HG02870 (cell line): ENCODE data around the gene NECTIN2.
A peak's percentile ranks its signal among the peaks of the same experiment; 100 is the strongest.
"Not testable (repeated sequence)": the region's sequence is repeated elsewhere in the genome, so short reads cannot be mapped to it uniquely, and the experiment has no call there.

Experiments used
- ATAC-seq: cut with Tn5 transposase; IDR thresholded peaks from one replicate; pipeline ENCODE4 v1.9.1; 2021; ENCODE audit warnings: mild to moderate bottlenecking, moderate library complexity; ENCODE audit not compliant: unreplicated experiment

NECTIN2 gene

DNA sequence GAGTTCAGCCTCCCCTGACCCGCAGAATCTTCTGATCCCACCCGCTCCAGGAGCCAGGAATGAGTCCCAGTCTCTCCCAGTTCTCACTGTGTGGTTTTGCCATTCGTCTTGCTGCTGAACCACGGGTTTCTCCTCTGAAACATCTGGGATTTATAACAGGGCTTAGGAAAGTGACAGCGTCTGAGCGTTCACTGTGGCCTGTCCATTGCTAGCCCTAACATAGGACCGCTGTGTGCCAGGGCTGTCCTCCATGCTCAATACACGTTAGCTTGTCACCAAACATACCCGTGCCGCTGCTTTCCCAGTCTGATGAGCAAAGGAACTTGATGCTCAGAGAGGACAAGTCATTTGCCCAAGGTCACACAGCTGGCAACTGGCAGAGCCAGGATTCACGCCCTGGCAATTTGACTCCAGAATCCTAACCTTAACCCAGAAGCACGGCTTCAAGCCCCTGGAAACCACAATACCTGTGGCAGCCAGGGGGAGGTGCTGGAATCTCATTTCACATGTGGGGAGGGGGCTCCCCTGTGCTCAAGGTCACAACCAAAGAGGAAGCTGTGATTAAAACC, 58.4 kb downstream of the NECTIN2 start:
- ATAC-seq, result no peak

- ATAC-seq, result no peak
Measured at GRCh38 chr19:44905437-44906160, 59.5 kb downstream of the NECTIN2 start, which contains the start of gene APOE. Gene APOE, plus strand, starts transcription at chr19:44905796. Its CDS starts 829 bp downstream, at chr19:44906625.

- ATAC-seq, result no peak
Measured at GRCh38 chr19:44907613-44908012, 61.5 kb downstream of the NECTIN2 start.

- ATAC-seq, result no peak
Measured at GRCh38 chr19:44908074-44908835, 62.2 kb downstream of the NECTIN2 start.

- no peak for ATAC-seq
Measured at GRCh38 chr19:44908836-44909261, 62.8 kb downstream of the NECTIN2 start.

DNA sequence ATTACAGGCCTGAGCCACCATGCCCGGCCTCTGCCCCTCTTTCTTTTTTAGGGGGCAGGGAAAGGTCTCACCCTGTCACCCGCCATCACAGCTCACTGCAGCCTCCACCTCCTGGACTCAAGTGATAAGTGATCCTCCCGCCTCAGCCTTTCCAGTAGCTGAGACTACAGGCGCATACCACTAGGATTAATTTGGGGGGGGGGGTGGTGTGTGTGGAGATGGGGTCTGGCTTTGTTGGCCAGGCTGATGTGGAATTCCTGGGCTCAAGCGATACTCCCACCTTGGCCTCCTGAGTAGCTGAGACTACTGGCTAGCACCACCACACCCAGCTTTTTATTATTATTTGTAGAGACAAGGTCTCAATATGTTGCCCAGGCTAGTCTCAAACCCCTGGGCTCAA, 63.7 kb downstream of the NECTIN2 start:
- no peak for ATAC-seq

- not testable (repeated sequence) for ATAC-seq
Measured at GRCh38 chr19:44911896-44912295, 65.8 kb downstream of the NECTIN2 start.

DNA sequence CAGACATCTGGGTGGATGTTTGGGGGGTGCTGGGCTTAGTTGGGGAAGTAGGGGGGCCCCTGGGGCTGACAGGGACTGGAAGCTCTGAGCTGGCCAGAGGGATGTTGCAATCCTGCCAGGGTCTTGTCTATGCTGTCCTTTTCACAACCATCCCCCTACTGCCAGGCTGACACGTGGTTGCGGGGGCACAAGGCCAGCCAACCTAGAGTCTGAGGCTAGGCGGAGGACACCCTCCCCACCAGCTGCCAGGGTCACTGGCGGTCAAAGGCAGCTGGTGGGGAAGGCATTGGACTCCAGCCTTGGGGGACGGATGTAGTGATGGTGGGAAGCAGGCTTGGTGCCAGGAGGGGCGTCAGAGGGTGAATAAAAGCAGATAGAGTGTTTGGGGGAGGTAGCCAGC, 66.8 kb downstream of the NECTIN2 start:
- ATAC-seq, result no peak

GRCh38 chr19:44913512-44914432, 67.7 kb downstream of the NECTIN2 start:
- not testable (repeated sequence) for ATAC-seq

- ATAC-seq, result peak; percentile 95
Measured at GRCh38 chr19:44914433-44915206, 68.5 kb downstream of the NECTIN2 start, which contains the start of gene APOC1. Gene APOC1, plus strand, starts transcription at chr19:44914608. Its CDS starts 284 bp downstream, at chr19:44914892.

DNA sequence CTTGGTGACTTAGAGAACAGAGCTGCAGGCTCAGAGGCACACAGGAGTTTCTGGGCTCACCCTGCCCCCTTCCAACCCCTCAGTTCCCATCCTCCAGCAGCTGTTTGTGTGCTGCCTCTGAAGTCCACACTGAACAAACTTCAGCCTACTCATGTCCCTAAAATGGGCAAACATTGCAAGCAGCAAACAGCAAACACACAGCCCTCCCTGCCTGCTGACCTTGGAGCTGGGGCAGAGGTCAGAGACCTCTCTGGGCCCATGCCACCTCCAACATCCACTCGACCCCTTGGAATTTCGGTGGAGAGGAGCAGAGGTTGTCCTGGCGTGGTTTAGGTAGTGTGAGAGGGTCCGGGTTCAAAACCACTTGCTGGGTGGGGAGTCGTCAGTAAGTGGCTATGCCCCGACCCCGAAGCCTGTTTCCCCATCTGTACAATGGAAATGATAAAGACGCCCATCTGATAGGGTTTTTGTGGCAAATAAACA, 78.2 kb downstream of the NECTIN2 start:
- no peak for ATAC-seq

- ATAC-seq, result no peak
Measured at GRCh38 chr19:44925114-44925891, 79.2 kb downstream of the NECTIN2 start.

- ATAC-seq, result not testable (repeated sequence)
Measured at GRCh38 chr19:44926245-44927077, 80.4 kb downstream of the NECTIN2 start.

DNA sequence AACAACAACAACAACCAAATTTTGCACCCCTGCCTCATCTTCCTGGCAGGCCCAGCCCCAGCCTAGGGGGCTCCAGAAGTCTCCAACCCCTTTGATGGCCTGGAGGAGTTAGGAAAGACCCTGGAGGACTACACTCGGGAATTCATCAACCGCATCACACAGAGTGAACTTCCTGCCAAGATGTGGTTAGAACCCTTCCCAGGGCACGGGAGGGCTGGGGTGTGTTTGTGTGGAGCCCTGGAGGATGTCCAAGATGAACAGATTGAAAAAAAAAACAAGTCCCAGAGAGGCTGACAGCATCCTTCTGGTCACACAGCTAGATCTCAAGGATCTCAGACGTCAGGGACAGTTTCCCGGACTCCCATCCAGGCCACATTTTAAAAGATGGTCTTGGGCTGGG, 81.6 kb downstream of the NECTIN2 start:
- ATAC-seq, result no peak

- ATAC-seq, result no peak
Measured at GRCh38 chr19:44930088-44930487, 84.0 kb downstream of the NECTIN2 start.

GRCh38 chr19:44931541-44931940, 85.4 kb downstream of the NECTIN2 start:
- ATAC-seq, result no peak
